AG09309 (cell line): ENCODE results near the gene INCENP.
A peak's percentile ranks its signal among the peaks of the same experiment; 100 is the strongest.

Experiments used
- DNase-seq: peaks from one replicate; pipeline ENCODE4 v3.0.0-alpha.2; 2010; ENCODE audit warnings: low read depth
- H3K4me3 ChIP-seq: 2 replicates; pipeline ENCODE4 v1.5.1; 2011; ENCODE audit warnings: mild to moderate bottlenecking, low read depth, low read length, moderate library complexity; ENCODE audit not compliant: control insufficient read depth
- TF ChIP-seq, protein P1 (sequence below): IDR thresholded peaks from 2 replicates; pipeline ENCODE4 v1.5.1; 2011; ENCODE audit warnings: mild to moderate bottlenecking, low read depth, low read length, inconsistent platforms; ENCODE audit not compliant: insufficient read depth, control insufficient read depth; ENCODE audit errors: missing control alignments

INCENP gene

DNA sequence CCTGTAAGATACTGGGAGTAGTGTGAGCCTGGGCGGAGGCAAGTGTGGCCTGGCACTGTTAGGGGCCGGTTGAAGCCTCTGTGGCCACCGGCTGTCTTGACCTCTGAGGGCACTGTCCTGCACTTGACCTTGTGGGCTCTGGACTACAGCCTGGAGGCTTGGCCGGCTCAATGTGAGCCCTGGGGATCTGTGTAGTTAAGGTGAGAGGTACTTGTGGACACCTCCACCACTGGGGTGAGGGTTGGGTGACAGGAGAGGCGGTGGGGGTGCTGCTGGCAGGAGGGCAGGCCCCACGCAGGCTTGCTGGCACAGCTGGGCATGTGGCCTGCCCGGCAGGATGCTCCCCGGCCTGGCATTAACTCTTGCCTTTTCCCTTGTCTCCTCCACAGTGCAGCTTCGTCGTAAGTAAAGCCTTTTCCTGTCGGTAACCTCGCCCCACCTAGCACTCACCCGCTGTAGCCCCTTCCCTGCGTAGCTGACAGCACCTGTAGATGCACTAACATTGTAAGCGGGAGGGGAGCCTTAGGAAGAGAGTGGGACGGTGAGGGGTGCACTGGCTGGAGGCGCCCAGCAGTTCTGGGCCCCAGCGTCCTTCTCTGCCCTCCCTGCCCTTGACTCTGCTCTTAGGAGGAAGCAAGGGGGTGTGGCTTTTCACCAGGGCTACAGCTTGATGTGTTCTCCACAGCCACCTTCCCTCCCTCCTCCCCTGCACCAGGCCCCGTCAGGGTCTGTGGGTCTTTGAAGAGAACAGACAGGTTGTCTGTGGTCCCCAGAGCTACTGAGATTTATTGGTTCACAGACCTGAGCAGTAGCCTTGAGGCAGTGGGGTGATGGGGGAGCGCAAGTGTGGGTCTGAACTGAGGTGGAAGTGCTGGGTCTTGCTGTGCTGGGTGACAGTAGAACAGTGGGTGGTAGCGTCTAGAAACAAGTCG, 17.6 kb downstream of the INCENP start:
- TF ChIP-seq, protein P1, sequence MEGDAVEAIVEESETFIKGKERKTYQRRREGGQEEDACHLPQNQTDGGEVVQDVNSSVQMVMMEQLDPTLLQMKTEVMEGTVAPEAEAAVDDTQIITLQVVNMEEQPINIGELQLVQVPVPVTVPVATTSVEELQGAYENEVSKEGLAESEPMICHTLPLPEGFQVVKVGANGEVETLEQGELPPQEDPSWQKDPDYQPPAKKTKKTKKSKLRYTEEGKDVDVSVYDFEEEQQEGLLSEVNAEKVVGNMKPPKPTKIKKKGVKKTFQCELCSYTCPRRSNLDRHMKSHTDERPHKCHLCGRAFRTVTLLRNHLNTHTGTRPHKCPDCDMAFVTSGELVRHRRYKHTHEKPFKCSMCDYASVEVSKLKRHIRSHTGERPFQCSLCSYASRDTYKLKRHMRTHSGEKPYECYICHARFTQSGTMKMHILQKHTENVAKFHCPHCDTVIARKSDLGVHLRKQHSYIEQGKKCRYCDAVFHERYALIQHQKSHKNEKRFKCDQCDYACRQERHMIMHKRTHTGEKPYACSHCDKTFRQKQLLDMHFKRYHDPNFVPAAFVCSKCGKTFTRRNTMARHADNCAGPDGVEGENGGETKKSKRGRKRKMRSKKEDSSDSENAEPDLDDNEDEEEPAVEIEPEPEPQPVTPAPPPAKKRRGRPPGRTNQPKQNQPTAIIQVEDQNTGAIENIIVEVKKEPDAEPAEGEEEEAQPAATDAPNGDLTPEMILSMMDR, result no peak
- H3K4me3 ChIP-seq, result no peak overlapping the region
- no peak for DNase-seq

GRCh38 chr11:62142043-62142375, 18.2 kb downstream of the INCENP start:
- no peak overlapping the region for H3K4me3 ChIP-seq
- TF ChIP-seq, protein P1, result no peak
- no peak for DNase-seq

DNA sequence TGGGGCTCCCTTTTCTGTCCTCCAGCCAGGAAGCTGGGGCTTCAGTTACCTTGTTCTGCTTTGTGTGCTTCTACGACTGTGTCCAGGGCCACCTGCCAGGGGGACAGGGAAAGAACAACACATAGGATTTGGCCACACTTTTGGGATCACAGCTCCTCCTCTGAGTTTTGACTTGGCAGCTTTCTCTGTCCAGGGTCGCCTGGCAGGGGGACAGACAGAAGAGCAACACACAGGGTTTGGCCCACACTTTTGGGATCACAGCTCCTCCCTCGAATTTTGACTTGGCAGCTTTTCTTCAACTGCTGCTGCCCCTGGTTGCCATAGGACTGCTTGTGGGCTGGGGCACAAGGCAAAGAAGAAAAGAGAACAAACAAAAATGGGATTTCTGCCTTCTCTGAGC, 19.1 kb downstream of the INCENP start:
- H3K4me3 ChIP-seq, result no peak overlapping the region
- TF ChIP-seq, protein P1, result no peak
- DNase-seq, result no peak

GRCh38 chr11:62143727-62144126, 19.9 kb downstream of the INCENP start:
- TF ChIP-seq, protein P1, result peak; percentile 7
- no peak for DNase-seq
- H3K4me3 ChIP-seq, result no peak overlapping the region

DNA sequence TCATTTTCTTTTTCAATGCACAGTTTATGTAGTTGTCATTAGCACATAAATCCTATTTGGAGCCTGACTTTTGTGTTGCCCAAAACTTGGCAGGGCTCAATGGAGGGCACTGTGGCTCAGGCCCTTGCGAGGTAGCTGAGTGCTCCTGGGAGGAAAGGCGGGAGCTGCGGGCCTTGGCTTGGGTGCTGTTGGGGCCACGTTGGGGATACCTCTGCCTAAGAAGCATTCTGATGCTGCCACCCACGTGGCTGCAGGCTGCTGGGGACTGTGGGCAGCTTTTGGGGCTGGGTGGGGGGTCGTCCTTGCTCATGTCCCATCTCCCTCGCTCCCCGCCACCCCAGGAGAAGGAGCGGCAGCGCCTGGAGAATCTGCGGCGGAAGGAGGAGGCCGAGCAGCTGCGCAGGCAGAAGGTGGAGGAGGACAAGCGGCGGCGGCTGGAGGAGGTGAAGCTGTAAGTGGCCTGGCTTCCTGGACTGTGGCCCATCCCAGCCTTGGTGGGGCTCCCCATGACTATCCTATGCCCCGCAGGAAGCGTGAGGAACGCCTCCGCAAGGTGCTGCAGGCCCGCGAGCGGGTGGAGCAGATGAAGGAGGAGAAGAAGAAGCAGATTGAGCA, 20.9 kb downstream of the INCENP start:
- no peak for DNase-seq
- H3K4me3 ChIP-seq, result no peak overlapping the region
- TF ChIP-seq, protein P1, result no peak

DNA sequence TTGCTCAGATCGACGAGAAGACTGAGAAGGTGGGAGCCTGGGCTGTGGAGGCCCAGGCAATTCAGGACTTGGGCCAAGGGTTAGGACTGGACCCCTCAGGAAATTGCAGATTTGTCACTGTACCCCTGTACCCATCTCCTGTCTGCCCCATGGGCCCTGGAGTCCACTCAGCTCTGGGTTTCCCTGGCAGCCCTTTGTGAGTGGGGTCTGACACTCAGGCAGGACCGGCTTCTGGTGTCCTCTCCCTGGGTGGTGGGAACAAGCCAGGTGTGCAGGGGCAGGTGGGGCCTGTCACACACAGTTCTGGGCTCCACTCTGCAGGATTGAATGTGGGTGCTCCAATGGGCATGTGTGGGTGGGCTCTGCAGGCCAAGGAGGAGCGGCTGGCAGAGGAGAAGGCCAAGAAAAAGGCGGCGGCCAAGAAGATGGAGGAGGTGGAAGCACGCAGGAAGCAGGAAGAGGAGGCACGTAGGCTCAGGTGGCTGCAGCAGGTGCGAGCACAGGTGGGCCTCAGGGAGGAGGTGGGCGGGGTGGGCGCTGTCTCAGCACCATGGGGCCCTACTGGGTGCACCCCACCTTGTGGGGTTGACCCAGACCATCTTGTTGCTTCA, 21.6 kb downstream of the INCENP start:
- no peak for DNase-seq
- TF ChIP-seq, protein P1, result no peak
- H3K4me3 ChIP-seq, result no peak overlapping the region
